Left colon (tissue), 2 donors: ENCODE results near the gene GBE1. TPM values are rescaled to one million over a fixed set of nuclear protein-coding genes. Genes with fewer than 3 reads are reported as not detected.
A peak's percentile ranks its signal among the peaks of the same experiment; 100 is the strongest.

Source experiments
- ATAC-seq: fragments of 200-7000 bp; cut with Tn5 transposase; one replicate; pipeline ENCODE4 v1.9.1; 2020; ENCODE audit warnings: mild to moderate bottlenecking, moderate library complexity
- DNase-seq, 2 donors: peaks; one replicate each; pipeline ENCODE4 v3.0.0-alpha.2; 2020
- intact Hi-C, 2 donors: fragments of 100-400 bp; cut with DNase I in 1 of 2; cut with micrococcal nuclease in 1 of 2; formaldehyde crosslinking; loops; one replicate each; pipeline versions ENCODE4 v1.11.2 to v1.14.0; 2022; cut with DNase I, micrococcal nuclease
- total RNA-seq, 2 donors: library from RNA; stranded (reverse); fragmentation: NEBNext Ultra II Directional; extraction: Animal tissue kit (Norgen Biotek cat#: 25700); gene quantifications; one replicate each; pipeline ENCODE4 v1.2.1, GENCODE V29; 2021
- donor health status: DM: no; HTN: no; CAD: no.
- donor health status: DM: yes; HTN: yes; CAD: no.

GBE1 gene
- total RNA-seq, 2 donors from 2014 or later = 14.9 to 18.4 TPM

- DNase-seq = no peak
- intact Hi-C loops = no loop called here
- no peak for ATAC-seq
These were observed 43.1 kb downstream of the GBE1 start for GRCh38 chr3:81718311-81718710.

GRCh38 chr3:81716870-81717509 lies 44.5 kb downstream of the GBE1 start:
- intact Hi-C loops = no loop called here
- no peak for DNase-seq

GRCh38 chr3:81713031-81713430 lies 48.4 kb downstream of the GBE1 start:
- ATAC-seq = no peak

More at GRCh38 chr3:81716870-81717509, 44.5 kb downstream of the GBE1 start:
- peak; percentile 15 for ATAC-seq

GRCh38 chr3:81709606-81710005 lies 51.8 kb downstream of the GBE1 start:
- intact Hi-C loops = no loop called here
- DNase-seq (no peak), ATAC-seq (no peak)

More at GRCh38 chr3:81713031-81713430, 48.4 kb downstream of the GBE1 start:
- DNase-seq = no peak
- intact Hi-C loops = no loop called here

GRCh38 chr3:81707996-81708395 lies 53.4 kb downstream of the GBE1 start:
- intact Hi-C loops = no loop called here
- ATAC-seq (no peak), DNase-seq (no peak)

- intact Hi-C loops = no loop called here
- no peak for DNase-seq
- ATAC-seq = no peak
These were observed 59.3 kb downstream of the GBE1 start for GRCh38 chr3:81702126-81702525.

GRCh38 chr3:81699536-81700320 lies 61.7 kb downstream of the GBE1 start:
- intact Hi-C loops = no loop called here
- no peak for DNase-seq
- no peak for ATAC-seq

- intact Hi-C loops = no loop called here
- DNase-seq = no peak
- no peak for ATAC-seq
These were observed 65.4 kb downstream of the GBE1 start for GRCh38 chr3:81696090-81696489.

- intact Hi-C loops = no loop called here
- DNase-seq (no peak), ATAC-seq (no peak)
These were observed 66.1 kb downstream of the GBE1 start for GRCh38 chr3:81695302-81695701.

- ATAC-seq = no peak
- intact Hi-C loops = no loop called here
These were observed 66.8 kb downstream of the GBE1 start for GRCh38 chr3:81694662-81695061.

GRCh38 chr3:81692766-81693165 lies 68.7 kb downstream of the GBE1 start:
- DNase-seq (no peak), ATAC-seq (no peak)
- intact Hi-C loops = no loop called here

More at GRCh38 chr3:81694662-81695061, 66.8 kb downstream of the GBE1 start:
- no peak for DNase-seq

GRCh38 chr3:81689617-81690016 lies 71.8 kb downstream of the GBE1 start:
- intact Hi-C loops = no loop called here
- DNase-seq = no peak
- ATAC-seq = no peak

- DNase-seq = no peak
- intact Hi-C loops = no loop called here
These were observed 76.6 kb downstream of the GBE1 start for GRCh38 chr3:81684751-81685395.

GRCh38 chr3:81676706-81677456 lies 84.6 kb downstream of the GBE1 start:
- DNase-seq (no peak), ATAC-seq (peak; percentile 37)
- intact Hi-C loops = no loop called here

More at GRCh38 chr3:81684751-81685395, 76.6 kb downstream of the GBE1 start:
- peak; percentile 98 for ATAC-seq

- intact Hi-C loops = no loop called here
- ATAC-seq (no peak), DNase-seq (no peak)
These were observed 86.8 kb downstream of the GBE1 start for GRCh38 chr3:81674690-81675089.

GRCh38 chr3:81668283-81668682 lies 93.2 kb downstream of the GBE1 start:
- ATAC-seq (no peak), DNase-seq (no peak)
- intact Hi-C loops = loop anchor here in 1 of 2 donors (5.0 kb wide), 1 partner anchor 464 kb away; no protein-coding TSS in a partner anchor

- intact Hi-C loops = loop anchor here in 1 of 2 donors (5.0 kb wide), 1 partner anchor 466 kb away; no protein-coding TSS in a partner anchor
- DNase-seq (no peak), ATAC-seq (peak; percentile 43)
These were observed 94.8 kb downstream of the GBE1 start for GRCh38 chr3:81666502-81667121.

- ATAC-seq (no peak), DNase-seq (no peak)
- intact Hi-C loops = no loop called here
These were observed 98.3 kb downstream of the GBE1 start for GRCh38 chr3:81663114-81663513.

GRCh38 chr3:81660036-81660435 lies 101.4 kb downstream of the GBE1 start:
- intact Hi-C loops = no loop called here
- DNase-seq = no peak
- no peak for ATAC-seq
